GM13977 (cell line): ENCODE measurements around the gene KRT28.
"Not testable (repeated sequence)": the region's sequence is repeated elsewhere in the genome, so short reads cannot be mapped to it uniquely, and the experiment has no call there.

ENCODE experiments used
- DNase-seq: peaks from one replicate; pipeline ENCODE4 v3.0.0; 2012; ENCODE audit warnings: low spot score
- in situ Hi-C: fragments of 300-500 bp; cut with MboI; formaldehyde crosslinking; loops from one replicate; pipeline ENCODE4 v1.12.0; 2022; ENCODE audit warnings: low sequenced_read_pairs, low pct_unique_long_range_greater_than_20kb, mixed read lengths, inconsistent platforms; ENCODE audit not compliant: unreplicated experiment
- TF ChIP-seq, protein P1 (sequence below): IDR thresholded peaks from 2 replicates; pipeline ENCODE4 v1.5.1; 2012; ENCODE audit warnings: mild to moderate bottlenecking, control low read depth; ENCODE audit not compliant: insufficient read depth; ENCODE audit errors: extremely low read depth, missing control alignments

KRT28 gene

DNA sequence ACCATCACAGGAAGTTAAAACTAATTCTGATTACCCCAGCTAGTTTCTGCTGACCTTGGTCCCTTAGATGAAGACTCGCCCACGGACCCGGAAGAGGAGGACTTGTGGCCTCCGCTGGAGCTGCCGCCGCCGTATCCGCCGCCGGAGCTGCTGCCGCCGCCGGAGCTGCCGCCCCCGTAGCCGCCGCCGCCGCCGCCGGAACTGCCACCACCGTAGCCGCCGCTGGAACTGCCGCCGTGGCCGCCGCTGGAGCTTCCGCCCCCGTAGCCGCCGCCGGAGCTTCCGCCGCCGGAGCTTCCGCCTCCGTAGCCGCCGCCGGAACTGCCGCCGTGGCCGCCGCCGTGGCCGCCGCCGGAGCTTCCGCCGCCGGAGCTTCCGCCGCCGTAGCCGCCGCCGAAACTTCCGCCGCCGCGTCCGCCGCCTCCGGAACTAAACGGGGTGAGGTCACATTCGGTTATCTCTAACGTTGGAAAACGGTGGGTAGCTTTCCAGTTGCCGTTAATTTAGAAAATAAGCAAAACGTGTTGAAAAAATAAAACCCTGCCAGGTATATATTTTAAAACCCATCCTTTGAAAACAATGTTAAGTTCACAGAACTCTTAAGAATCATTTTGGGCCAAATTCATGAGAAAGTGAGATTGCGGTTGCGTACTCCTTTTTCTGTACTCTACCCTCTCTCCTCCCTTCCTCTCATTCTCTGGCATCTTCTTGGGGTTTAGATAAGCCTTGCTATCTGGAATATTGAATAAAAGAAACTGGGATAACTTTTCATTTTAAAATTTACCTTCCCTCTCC lies 19.2 kb upstream of the KRT28 start:
- in situ Hi-C loops: no loop called here
- peak; percentile 83 for DNase-seq
- TF ChIP-seq, protein P1, sequence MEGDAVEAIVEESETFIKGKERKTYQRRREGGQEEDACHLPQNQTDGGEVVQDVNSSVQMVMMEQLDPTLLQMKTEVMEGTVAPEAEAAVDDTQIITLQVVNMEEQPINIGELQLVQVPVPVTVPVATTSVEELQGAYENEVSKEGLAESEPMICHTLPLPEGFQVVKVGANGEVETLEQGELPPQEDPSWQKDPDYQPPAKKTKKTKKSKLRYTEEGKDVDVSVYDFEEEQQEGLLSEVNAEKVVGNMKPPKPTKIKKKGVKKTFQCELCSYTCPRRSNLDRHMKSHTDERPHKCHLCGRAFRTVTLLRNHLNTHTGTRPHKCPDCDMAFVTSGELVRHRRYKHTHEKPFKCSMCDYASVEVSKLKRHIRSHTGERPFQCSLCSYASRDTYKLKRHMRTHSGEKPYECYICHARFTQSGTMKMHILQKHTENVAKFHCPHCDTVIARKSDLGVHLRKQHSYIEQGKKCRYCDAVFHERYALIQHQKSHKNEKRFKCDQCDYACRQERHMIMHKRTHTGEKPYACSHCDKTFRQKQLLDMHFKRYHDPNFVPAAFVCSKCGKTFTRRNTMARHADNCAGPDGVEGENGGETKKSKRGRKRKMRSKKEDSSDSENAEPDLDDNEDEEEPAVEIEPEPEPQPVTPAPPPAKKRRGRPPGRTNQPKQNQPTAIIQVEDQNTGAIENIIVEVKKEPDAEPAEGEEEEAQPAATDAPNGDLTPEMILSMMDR: no peak

DNA sequence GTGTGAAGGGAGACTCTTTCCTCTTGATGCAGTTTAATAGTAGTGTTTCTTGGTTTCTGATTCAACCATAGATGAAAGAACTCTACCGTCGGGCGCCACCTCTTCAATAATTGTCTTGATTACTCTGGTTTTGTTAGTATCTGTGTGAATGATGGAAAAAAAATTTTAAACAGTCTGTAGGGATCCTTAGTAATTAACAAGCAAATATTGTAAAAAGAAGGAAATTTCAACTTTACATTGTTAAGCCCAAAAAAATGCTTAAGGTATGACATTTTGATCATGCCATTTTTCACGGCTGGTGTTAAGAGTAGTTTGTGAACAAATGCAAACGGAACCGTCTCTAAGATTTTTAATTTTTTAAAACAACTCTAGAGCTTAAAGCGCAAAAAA lies 18.6 kb upstream of the KRT28 start:
- no peak for DNase-seq
- in situ Hi-C loops: no loop called here
- TF ChIP-seq, protein P1: no peak

DNA sequence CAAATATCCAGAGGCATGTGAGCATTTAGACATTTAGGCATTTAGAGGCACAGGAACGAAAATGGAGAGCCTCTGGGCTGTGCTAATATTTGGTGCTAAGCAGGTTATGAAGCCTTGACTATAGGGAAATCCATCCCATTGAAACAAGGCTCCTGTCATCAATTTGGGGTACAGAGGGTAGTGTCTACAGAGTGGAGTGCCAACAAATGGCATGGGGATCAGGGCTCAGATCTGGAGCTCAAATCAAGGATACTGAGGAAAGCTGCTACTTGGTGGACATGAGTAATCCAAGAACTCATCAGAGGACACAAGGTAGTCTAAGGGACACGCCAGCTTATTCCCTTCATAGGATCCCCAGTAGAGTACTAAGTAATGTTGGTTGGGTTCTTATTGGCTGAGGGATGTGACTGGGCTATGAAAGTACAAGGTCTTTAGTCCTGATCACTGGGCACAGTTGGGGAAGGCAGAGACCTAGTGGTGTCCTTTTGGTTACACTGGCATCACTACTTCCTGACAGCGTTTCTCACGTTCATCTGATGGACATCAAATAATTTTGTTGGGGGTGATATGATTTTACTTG lies 17.4 kb upstream of the KRT28 start:
- DNase-seq: no peak
- TF ChIP-seq, protein P1: no peak
- in situ Hi-C loops: no loop called here

DNA sequence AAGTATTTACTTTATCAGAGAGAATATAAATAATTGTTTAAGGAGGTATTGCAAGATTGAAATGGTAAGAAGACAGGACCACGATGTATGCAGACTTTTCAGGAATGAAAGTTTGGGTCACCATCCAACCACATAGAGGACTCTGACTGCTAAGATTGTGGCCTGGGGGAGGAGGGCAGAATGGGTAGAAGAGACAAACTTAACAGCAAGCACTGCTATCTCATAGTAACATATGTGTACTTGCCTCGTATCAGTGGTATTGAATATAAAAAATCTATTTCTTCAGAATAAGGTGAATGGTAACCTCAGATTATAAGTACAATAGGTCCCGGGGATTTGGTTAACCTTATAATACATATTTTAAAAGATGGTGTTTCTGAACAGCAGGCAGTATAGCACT lies 16.8 kb upstream of the KRT28 start:
- TF ChIP-seq, protein P1: no peak
- no peak for DNase-seq
- in situ Hi-C loops: no loop called here

DNA sequence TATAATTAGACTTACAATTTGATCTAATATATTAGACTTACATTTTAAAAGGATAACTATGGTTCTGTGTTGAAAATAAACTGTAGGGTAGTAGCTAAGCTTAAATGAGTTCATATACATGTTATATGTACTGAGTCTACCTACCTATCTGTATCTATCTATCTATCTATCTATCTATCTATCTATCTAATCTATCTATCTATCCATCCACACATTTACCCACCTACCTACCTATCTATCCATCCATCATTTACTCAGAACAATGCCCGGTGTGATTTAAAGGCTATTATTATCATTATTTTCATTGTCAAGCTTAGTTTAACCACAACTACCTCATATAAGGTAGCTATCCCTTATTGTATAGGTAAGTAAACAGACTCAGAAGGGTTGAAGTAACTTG lies 15.6 kb upstream of the KRT28 start:
- no peak for DNase-seq
- in situ Hi-C loops: no loop called here
- TF ChIP-seq, protein P1: no peak

DNA sequence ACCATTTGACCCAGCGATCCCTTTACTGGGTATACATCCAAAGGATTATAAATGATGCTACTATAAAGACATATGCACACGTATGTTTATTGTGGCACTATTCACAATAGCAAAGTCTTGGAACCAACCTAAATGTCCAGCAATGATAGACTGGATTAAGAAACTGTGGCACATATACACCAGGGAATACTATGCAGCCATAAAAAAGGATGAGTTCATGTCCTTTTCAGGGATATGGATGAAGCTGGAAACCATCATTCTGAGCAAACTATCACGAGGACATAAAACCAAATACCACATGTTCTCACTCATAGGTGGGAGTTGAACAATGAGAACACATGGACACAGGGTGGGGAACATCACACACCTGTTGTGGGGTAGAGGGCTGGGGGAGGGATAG lies 14.9 kb upstream of the KRT28 start:
- in situ Hi-C loops, DNase-seq: not testable (repeated sequence)

DNA sequence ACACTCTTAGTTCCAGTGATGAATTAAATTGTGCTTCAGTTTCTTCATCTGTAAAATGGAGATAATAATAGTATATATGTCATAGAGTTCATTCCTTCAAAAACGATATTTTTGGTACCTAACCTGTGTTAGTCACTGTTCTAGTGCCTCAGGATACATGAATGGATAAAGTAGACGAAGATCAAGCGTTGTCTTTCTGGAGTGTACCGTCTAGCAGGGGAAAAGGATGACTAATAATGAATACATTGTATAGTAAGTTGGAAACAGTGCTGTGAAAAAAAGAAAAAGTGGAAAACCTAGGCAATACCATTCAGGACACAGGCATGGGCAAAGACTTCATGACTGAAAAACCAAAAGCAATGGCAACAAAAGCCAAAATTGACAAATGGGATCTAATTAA lies 14.0 kb upstream of the KRT28 start:
- DNase-seq: no peak

More for the DNA sequence above, 14.0 kb upstream of the KRT28 start:
- TF ChIP-seq, protein P1: no peak
- in situ Hi-C loops: no loop called here
